ENCODE data around the gene COL1A1.

COL1A1 gene

DNA sequence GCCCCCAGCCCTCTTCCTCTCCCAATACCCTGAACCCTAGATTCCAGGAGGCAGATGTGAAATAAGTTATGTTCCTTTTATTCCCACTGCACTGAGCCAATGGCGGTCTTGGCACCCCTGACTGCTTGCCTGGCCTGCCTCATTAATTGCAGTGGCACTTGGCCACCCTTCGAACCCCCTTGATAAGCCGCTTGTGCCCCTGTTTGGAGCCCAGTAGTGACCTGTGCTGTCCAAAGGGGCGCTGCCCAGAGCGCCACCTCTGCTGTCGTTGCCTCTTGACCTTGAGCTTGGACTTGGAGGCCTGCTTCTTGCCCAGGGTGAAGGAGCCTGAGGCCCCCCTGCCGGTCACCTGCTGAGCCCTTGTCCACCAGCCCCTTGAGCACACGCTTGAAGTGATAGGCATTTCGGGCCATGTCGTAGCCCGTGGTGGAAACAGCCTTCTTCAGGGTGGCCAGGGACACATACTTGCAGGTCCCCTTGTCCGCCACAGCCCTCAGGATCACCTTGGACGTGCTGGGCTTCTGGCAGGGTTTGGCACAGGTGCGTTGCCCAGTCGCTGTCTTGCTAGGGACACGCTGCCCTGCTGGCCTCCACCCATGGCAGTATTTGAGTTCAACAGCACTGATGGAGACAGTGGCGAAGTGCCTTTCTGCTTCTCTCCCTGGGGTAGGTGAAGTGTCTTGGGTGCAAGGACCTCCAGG, 29.9 kb downstream of the COL1A1 start:
- no peak for DNase-seq (ENCODE audit: low spot score)

DNA sequence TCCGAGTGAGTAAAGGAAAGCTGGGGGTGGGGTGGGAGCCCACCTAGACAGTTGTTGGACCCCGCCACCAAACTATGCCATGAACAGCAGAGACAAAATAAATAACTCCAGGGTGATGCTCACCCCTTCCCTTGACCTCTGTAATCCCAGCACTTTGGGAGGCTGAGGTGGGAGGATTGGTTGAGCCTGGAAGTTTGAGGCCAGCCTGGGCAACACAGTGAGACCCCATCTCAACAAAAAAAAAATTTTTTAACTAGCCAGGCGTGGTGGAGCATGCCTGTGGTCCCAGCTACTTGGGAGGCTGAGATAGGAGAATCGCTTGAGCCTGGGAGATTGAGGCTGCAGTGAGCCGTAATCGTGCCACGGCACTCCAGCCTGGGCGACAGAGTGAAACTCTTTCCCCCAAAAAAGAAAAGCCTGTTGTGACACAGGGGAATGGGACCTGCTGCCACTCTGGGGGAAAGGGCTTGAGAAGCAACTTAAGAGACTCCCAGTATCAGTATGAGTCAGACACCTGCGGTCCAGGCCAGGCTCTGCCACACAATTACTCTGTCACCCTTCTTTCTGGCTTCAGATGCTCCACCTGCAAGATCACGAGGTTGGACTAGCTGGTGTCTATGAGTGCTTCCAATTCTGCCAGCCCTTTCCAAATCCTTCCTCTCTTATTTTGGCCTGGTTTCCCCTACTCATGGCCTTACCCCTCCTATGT, 30.6 kb downstream of the COL1A1 start:
- DNase-seq (ENCODE audit: low spot score), result no peak

DNA sequence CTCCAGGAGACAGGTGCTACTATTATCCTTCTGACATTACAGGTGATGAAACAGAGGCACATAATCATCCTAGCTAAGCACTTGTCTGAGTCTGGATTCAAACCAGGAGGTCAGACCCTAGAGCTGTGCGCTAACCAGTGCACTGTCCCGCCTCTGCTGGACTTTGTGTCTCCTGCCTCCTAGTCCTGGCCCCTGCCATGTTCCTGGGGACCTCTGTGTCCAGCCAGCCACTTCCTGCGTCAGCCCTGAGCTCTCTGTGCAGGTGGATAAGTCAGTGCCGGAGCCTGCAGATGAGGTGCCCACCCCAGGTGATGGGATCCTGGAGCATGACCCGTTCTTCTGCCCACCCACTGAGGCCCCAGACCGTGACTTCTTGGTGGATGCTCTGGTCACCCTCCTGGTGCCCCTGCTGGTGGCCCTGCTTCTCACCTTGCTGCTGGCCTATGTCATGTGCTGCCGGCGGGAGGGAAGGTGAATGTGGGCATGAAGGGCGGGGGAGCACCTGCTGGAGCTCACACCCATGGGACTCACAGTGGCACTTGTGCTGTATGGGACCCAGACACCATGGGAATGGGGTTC, 31.5 kb downstream of the COL1A1 start:
- DNase-seq (ENCODE audit: low spot score), result no peak

DNA sequence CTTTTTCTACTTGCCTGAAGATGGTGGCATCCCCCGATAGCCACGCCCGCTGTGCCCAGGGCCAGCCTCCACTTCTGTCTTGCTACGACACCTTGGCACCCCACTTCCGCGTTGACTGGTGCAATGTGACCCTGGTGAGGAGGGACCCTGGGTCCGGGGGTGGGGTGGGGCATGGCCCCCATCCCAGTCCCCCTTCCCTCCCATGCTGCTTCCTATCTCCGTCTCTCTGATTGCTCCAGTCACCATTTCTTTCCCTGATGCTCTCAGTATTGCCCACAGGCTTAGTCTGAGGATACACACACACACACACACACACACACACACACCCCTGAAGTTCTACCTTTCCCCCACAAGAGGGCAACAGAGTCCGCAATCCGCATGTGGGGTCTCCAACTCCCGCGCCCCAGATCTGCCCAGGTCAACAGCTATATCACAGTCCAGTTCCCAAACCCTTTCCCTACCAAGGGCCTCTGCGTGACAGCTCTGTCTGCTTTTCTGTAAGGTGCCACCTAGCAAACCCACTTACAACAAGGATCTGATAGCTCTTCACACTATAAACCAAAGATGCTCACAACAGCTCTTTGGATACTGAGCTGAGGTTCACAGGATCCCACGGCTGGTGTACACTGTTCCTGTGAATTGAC, 32.2 kb downstream of the COL1A1 start:
- DNase-seq (ENCODE audit: low spot score), result peak; percentile 73

DNA sequence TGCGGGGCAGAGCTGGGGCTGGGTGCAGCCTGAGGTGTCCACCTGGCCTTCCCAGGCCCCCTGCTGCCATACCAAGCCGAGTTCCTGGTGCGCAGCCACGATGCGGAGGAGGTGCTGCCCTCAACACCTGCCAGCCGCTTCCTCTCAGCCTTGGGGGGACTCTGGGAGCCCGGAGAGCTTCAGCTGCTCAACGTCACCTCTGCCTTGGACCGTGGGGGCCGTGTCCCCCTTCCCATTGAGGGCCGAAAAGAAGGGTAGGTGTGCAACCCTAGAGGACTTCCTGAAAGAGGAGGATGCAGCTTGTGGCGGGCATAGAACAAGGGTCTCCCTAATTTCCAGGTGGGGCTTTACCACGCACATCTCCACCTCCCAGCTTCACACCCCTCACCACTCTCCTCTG, 33.1 kb downstream of the COL1A1 start:
- DNase-seq (ENCODE audit: low spot score), result no peak

DNA sequence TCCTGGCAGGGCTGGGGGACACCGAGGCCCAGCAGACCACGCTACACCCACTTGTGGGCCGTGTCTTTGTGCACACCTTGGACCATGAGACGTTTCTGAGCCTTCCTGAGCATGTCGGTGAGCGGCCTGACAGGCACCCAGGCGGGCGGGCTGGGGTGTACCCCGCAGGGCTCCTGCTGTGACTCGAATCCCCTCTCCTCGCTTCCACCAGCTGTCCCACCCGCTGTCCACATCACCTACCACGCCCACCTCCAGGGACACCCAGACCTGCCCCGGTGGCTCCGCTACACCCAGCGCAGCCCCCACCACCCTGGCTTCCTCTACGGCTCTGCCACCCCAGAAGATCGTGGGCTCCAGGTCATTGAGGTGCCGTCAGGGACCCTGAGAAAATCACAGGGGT, 34.1 kb downstream of the COL1A1 start:
- no peak for DNase-seq (ENCODE audit: low spot score)

DNA sequence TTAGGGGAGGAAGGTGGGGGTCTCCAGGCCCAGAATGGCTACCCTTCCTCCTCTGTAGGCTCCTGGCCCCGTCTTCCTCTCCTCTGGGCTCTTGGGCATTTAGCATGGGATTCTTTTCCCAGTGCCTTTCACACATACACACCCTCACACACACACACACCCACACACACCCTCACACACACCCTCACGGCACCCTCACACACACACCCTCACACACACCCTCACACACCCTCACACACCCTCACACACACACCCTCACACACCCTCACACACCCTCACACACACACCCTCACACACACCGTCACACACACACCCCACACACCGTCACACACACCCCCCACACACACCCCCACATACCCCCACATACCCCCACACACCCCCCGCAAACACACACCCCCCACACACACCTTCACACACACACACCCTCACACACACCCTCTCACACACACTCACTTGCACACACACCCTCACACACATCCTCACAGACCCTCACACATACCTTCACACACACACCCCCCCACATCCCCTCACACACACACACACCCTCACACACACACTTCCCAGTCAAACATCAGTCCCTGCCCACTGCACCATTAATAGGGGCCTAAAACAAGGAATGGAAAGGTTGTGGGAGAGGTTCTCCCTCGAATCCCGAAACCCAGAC, 34.8 kb downstream of the COL1A1 start:
- DNase-seq (ENCODE audit: low spot score), result no peak

DNA sequence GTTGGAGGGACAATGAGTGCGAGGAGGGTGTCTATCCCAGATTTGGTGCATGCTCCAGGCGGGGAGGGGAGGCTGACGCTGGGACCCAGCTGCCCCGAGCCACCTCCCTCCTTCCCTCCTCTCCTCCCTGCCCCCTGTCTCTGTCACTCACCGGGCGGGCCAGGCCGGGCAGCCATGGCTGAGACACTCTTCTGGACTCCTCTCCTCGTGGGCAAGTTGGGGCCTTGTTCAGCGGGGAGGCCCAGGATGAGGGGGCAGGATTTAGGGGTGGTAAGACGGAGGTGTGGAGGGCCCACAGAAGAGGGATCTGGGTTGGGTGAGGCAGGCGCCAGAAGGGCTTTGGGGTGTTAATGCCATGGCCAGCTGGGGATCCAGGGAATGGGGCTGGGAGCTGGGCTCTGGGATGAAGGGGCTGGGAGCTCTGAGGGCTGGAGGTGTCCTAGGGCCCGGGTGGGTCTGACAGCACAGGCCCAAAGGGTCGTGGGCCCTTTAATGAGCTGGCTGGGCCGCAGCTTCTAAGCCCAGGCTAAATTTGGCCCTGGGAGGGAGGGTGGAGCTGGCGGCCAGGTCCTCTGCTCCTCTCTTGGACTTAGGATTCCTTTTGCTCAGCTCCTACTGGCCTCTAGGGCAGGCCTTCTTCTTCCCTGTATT, 35.4 kb downstream of the COL1A1 start, which contains the start of gene SGCA:
Gene SGCA, plus strand, starts transcription at position 139 of the 651 bp plus-strand sequence. Its CDS starts 36 bp downstream, at position 175.
- DNase-seq (ENCODE audit: low spot score), result no peak

DNA sequence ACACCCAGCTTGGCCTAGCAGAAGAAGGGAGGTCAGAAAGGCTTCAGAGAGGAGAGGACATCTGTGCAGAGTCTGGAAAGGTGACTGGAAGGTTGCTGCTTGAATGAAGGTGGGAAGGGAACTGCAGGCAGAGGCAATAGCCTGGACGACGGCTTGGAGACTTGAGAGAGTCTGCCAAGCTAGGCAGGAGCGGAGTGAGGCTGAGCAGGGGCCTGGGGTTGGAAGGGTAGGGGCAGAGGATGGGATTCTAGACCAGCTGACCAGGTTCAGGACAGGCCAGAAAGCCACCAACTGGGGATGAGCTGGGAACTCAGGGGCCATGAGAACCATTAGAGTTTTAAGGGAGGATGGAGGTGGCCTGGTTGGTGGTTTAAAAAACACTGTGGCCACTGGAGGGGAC, 36.0 kb downstream of the COL1A1 start:
- DNase-seq (ENCODE audit: low spot score), result no peak

DNA sequence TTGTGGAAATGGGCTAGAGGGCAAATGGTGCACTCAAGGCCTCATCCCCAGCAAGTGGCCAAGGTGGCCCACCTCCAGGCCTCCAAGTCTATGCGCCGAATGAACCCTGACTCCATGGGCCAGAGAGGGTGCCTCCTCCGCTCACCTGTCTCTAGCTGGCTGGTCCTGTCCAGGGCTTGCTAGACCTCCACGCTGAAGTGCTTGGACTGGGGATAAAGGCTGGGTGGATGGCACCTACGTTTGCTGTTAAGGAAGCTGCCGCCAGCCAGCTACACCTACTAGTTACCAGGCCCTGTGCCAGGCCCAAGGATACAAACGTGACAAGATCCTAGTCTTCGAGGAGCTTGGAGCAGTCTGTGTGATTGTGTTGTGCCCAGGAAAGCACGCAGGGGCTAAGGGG, 36.4 kb downstream of the COL1A1 start:
- DNase-seq (ENCODE audit: low spot score), result no peak

DNA sequence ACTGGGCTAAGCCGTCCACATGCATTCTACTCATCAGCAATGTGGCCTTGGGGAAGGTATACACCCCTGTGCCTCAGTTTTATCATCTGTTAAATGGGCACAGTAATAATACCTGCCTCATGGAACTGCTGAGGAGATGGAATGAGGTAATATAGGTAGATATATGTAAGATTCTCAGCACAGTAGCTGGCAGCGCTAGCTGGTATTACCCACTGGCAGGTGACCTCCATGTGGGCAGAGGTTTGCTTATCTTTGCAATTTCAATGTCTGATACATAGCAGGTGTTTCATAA, 36.8 kb downstream of the COL1A1 start:
- no peak for DNase-seq (ENCODE audit: low spot score)

DNA sequence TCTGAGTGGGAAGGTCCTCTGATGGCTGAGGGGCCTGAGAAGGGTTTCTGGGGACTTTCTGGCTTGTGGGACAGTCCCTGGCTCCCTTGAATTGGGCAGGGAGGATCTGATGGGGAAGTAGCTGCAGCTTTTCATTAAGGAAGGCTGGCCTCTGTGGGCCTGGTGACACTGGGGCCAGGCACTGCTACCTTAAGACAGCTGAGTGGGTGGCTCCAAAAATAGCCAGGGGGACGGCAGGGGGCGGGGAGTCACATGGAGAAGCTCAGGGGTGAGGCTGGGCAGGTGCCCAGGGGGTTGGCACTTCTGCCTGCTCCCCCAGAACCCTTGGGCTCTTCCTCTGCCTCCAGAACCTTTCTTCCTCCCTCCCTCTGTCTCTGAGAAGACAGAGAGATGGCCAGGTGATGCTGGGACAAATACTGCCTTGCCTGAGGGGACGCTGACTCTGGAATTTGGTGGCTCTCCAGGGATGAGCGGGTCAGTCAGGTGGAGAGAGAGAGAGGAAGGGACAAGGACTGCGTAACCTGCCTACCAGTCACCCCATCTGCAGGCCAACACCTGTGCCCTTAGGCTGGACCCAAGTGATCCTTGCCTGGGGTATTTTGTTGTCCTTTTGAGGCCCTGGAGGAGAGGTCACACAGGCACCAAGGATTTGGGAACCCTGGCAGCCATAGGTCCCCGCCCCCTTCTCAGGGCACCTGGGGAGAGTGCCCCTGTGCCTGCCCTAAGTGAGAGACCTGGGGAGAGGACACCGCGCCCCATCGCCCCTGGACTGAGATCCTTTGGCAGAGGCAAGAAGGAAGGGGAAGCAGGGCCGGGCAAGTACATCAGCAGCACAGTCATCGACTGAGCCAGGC, 37.4 kb downstream of the COL1A1 start:
- DNase-seq (ENCODE audit: low spot score), result no peak

DNA sequence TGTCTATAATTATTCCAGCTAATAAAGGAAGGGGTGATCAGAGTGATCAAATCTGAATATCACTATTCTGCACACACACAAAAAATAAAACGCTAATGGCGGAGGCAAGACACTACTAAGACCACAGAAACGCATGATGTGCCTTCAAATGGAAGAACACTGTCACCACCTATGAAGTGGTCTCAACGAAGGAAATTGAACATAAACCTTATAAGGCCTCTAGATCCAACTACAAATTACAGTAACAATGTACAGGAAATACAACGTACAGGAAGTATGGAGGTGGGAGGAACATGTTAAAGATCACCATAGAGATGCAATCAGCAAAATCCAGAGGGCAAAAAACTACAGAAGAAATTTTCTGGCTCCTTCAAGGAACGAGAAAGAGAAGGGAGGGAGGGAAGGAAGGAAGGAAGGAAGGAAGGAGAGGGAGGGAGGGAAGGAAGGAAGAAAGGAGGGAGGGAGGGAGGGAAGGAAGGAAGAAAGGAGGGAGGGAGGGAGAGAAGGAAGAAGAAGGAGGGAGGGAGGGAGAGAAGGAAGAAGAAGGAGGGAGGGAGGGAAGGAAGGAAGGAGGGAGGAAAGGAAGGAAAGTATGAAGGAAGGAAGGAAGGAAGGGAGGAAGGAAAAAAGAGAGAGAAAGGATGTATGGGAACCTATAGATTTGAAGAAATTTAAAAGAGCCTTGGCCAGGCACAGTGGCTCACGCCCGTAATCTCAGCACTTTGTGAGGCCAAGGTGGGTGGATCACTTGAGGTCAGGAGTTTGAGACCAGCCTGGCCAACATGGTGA, 38.8 kb downstream of the COL1A1 start:
- no peak for DNase-seq (ENCODE audit: low spot score)

DNA sequence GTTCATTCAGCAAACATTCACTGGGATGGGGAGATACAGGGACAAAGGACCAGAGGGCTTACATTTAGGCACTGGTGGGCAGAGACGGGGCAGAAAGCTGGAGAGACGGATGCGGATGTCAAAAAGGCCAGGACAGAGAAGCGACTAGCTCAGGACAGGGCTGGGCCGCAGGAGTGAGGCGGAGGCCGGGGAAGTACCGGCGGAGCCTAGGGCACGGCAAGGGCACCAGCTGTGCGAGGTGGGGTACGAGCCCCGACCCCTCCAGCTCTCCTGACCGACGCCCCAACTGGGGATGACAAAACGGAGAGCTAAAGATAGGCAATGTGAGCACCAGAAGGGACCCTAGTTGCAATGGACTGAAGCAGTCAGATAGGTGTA, 39.5 kb downstream of the COL1A1 start:
- no peak for DNase-seq (ENCODE audit: low spot score)

DNA sequence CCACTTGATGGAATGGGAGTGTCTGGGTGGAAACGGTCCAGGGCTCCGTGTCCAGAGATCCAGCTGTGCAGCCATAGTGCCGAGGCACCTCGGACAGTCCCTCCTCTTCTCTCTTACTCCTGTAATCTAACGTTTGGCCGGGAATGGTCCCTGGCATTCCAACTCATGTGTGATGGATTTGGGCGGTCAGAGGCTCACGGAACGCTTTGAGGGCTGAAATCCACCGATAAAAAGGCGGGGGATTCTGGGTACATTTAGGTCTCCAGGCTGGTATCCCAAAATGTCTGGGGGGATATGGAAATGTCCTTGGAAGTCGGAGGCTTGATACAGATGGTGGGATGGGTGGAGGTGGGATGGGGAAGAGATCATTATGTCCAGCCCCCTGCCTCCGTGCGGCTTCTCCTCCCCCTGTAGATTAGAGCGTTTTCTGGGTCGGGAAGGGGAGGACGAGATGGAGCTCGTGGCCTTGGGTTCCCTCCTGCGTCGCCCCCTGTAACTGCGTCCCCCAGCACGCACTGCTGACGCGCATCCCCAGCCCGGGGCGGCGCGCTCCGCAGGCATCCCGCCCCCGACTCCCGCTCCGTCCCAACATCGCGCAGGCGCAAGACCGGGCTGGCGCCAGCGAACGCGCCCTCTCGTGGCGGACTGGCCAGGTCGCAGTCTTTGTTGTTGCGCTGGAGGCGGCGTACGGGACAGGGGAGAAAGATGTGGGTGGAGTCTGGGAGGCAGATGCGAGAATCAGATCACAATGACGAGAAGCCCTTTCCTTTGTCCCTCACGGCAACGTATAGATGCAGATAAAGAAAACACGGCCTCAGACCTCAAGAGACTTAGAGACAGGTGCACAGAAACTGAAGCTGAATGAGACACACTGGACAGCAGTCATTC, 40.2 kb downstream of the COL1A1 start:
- peak; percentile 100 for DNase-seq (ENCODE audit: low spot score)

DNA sequence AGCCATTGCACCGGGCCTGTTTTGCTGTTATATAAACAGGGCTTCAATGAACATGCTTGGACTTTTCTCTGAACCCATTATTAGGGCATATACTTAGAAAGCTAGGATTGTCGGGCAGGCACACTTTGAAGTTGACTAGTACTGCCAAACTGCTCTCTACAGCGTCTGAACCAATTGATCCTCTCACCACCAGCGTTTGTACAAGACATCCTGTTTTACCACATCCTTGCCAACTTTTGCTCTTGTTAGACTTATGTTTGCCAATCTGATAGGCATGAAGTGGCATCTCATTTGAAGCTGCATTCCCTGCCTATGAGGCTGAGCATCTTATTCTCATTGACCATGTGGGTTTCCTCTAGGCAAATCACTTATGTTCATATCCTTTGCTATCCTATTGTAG, 43.5 kb downstream of the COL1A1 start:
- no peak for DNase-seq (ENCODE audit: low spot score)

DNA sequence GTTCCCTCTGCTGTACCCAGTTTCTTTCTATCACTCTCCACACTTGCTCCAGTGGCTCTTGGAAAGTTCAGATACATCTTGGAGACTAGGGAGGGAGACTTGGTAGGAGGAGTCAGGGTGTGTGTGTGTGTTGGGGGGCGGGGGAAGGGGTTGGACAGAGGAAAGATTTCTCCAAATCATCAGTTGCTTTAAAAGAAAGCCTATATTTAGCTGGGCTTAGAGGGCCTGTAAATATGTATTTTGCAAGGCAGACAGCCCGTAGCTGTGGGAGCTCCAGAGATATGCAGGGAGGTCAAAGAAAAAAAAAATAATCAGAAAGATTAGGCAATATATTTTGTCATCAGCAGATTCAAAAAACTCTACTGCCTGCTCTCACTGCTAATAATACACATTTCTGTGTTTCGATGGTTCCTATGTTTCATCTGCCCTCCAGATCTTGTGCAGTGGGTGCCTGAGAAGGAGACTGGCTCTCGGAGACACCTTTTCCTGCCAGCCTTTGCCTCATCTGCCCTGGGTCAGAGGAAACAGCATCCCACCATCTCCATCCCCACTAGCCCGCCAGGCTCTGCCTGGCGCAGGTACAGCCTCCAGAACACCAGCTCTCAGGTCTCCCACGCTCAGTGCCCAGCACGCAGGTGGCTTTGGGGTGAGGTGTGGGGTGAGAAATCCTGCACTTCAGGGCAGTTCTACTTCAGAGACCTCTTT, 46.2 kb downstream of the COL1A1 start:
- no peak for DNase-seq (ENCODE audit: low spot score)

DNA sequence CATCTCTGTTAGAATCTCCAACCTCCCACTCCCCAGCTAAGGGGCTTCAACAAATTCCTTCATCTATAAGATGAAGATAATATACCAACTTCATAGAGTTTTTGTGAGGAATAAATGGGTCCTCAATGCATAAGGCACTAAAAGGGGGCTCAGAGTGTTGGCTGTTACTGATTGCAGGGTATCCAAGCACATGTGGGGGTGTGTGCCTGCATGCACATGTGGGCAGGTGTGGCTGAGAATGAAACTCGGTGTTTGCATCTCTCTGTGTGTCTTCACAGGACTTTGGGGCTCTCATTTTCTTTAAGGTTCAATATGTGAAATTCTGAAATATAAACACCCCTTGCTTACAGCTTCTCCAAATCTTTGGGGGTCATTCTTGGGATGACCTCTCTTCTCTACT, 46.8 kb downstream of the COL1A1 start:
- DNase-seq (ENCODE audit: low spot score), result no peak
